Measurements from ENCODE around the gene C1orf116. TPM values are rescaled to one million over a fixed set of nuclear protein-coding genes. Genes with fewer than 3 reads are reported as not detected.

Gene C1orf116
- total RNA-seq = not detected in 2 replicates

- no peak for DNase-seq (ENCODE audit: low read depth in 2 of 2)
Observed at GRCh38 chr1:207032528-207033017, at the start of gene C1orf116. TSS of gene C1orf116 (minus strand) at chr1:207032756. CDS start at chr1:207027598, 5,158 bp downstream.

- DNase-seq (ENCODE audit: low read depth in 2 of 2) = no peak
Observed at GRCh38 chr1:207081806-207082205, 49.2 kb upstream of the C1orf116 start.

GRCh38 chr1:207081088-207081487, 48.5 kb upstream of the C1orf116 start:
- DNase-seq (ENCODE audit: low read depth in 2 of 2) = no peak

- no peak for DNase-seq (ENCODE audit: low read depth in 2 of 2)
Observed at GRCh38 chr1:207079706-207080241, 47.2 kb upstream of the C1orf116 start.

- no peak for DNase-seq (ENCODE audit: low read depth in 2 of 2)
Observed at GRCh38 chr1:207078578-207079132, 46.1 kb upstream of the C1orf116 start.

GRCh38 chr1:207077470-207078377, 45.2 kb upstream of the C1orf116 start:
- DNase-seq (ENCODE audit: low read depth in 2 of 2) = peak; percentile 50 to 71

- no peak for DNase-seq (ENCODE audit: low read depth in 2 of 2)
Observed at GRCh38 chr1:207077012-207077411, 44.5 kb upstream of the C1orf116 start.

- no peak for DNase-seq (ENCODE audit: low read depth in 2 of 2)
Observed at GRCh38 chr1:207076181-207076955, 43.8 kb upstream of the C1orf116 start.

- DNase-seq (ENCODE audit: low read depth in 2 of 2) = no peak
Observed at GRCh38 chr1:207073906-207074820, 41.6 kb upstream of the C1orf116 start.

- no peak for DNase-seq (ENCODE audit: low read depth in 2 of 2)
Observed at GRCh38 chr1:207072233-207072632, 39.7 kb upstream of the C1orf116 start.

GRCh38 chr1:207071426-207071825, 38.9 kb upstream of the C1orf116 start:
- DNase-seq (ENCODE audit: low read depth in 2 of 2) = no peak

- DNase-seq (ENCODE audit: low read depth in 2 of 2) = no peak
Observed at GRCh38 chr1:207070811-207071210, 38.3 kb upstream of the C1orf116 start.

GRCh38 chr1:207069858-207070506, 37.4 kb upstream of the C1orf116 start:
- DNase-seq (ENCODE audit: low read depth in 2 of 2) = no peak

GRCh38 chr1:207069061-207069460, 36.5 kb upstream of the C1orf116 start:
- DNase-seq (ENCODE audit: low read depth in 2 of 2) = no peak

GRCh38 chr1:207067665-207068064, 35.1 kb upstream of the C1orf116 start:
- no peak for DNase-seq (ENCODE audit: low read depth in 2 of 2)

GRCh38 chr1:207067185-207067584, 34.6 kb upstream of the C1orf116 start:
- DNase-seq (ENCODE audit: low read depth in 2 of 2) = no peak

GRCh38 chr1:207064561-207064960, 32.0 kb upstream of the C1orf116 start:
- no peak for DNase-seq (ENCODE audit: low read depth in 2 of 2)

- DNase-seq (ENCODE audit: low read depth in 2 of 2) = no peak
Observed at GRCh38 chr1:207063014-207063413, 30.5 kb upstream of the C1orf116 start.

- no peak for DNase-seq (ENCODE audit: low read depth in 2 of 2)
Observed at GRCh38 chr1:207062058-207062457, 29.5 kb upstream of the C1orf116 start.

- DNase-seq (ENCODE audit: low read depth in 2 of 2) = no peak
Observed at GRCh38 chr1:207060596-207060995, 28.0 kb upstream of the C1orf116 start.
